Vagina (tissue), 2 donors: Measurements from ENCODE around the gene OTULIN. TPM values are rescaled to one million over a fixed set of nuclear protein-coding genes. Genes with fewer than 3 reads are reported as not detected.

Experiments used
- DNase-seq, 2 donors: peaks; one replicate each; pipeline ENCODE4 v3.0.0-alpha.2; 2017; ENCODE audit errors: extremely low spot score in 2 of 2
- H3K27ac ChIP-seq: fragments of 200-600 bp; sonication (generic); one replicate; pipeline ENCODE4 v1.5.1; 2019
- H3K27me3 ChIP-seq: fragments of 200-600 bp; sonication (generic); one replicate; pipeline ENCODE4 v1.5.1; 2019
- H3K36me3 ChIP-seq, 2 donors: fragments of 200-600 bp; sonication (generic); one replicate each; pipeline ENCODE4 v1.5.1; 2017 to 2019
- H3K4me1 ChIP-seq: fragments of 200-600 bp; sonication (generic); one replicate; pipeline ENCODE4 v1.5.1; 2019
- H3K4me3 ChIP-seq, 2 donors: fragments of 200-600 bp; sonication (generic); 1 replicate in 1 of 2; 2 replicates in 1 of 2; pipeline ENCODE4 v1.5.1; 2016 to 2019
- H3K9me3 ChIP-seq: fragments of 200-600 bp; sonication (generic); one replicate; pipeline ENCODE4 v1.5.1; 2019
- POLR2A ChIP-seq, 2 donors: fragments of 450-650 bp; IDR thresholded peaks; one replicate each; pipeline ENCODE4 v1.6.1; 2017; ENCODE audit warnings: antibody characterized with exemption in 2 of 2, mild to moderate bottlenecking in 2 of 2, moderate library complexity in 2 of 2
- POLR2AphosphoS5 ChIP-seq, 2 donors: sonication (generic); formaldehyde crosslinking; IDR thresholded peaks; one replicate each; pipeline ENCODE4 v1.9.0; 2017; ENCODE audit warnings: antibody characterized with exemption in 2 of 2, mild to moderate bottlenecking in 2 of 2, low read depth in 1 of 2; ENCODE audit not compliant: insufficient read depth in 1 of 2
- intact Hi-C: fragments of 100-400 bp; cut with DNase I; formaldehyde crosslinking; loops from one replicate; pipeline ENCODE4 v1.15.1; 2023
- total RNA-seq: library from RNA; depleted of rRNA; stranded (reverse); fragments of >200 nt; gene quantifications from one replicate; pipeline ENCODE4 v1.2.3, GENCODE V29; 2016
- TF ChIP-seq, protein P1 (sequence below), 3 experiments: fragments of 450-650 bp in 2 of 3; fragments of 200-600 bp in 1 of 3; sonication (generic) in 1 of 3; IDR thresholded peaks; one replicate each; pipeline ENCODE4 v1.5.1; 2017 to 2019; ENCODE audit warnings: antibody characterized with exemption in 3 of 3, mild to moderate bottlenecking in 2 of 3, moderate library complexity in 2 of 3

The OTULIN gene
- total RNA-seq, 1 donor from 2014 or later = 34.1 TPM

DNA sequence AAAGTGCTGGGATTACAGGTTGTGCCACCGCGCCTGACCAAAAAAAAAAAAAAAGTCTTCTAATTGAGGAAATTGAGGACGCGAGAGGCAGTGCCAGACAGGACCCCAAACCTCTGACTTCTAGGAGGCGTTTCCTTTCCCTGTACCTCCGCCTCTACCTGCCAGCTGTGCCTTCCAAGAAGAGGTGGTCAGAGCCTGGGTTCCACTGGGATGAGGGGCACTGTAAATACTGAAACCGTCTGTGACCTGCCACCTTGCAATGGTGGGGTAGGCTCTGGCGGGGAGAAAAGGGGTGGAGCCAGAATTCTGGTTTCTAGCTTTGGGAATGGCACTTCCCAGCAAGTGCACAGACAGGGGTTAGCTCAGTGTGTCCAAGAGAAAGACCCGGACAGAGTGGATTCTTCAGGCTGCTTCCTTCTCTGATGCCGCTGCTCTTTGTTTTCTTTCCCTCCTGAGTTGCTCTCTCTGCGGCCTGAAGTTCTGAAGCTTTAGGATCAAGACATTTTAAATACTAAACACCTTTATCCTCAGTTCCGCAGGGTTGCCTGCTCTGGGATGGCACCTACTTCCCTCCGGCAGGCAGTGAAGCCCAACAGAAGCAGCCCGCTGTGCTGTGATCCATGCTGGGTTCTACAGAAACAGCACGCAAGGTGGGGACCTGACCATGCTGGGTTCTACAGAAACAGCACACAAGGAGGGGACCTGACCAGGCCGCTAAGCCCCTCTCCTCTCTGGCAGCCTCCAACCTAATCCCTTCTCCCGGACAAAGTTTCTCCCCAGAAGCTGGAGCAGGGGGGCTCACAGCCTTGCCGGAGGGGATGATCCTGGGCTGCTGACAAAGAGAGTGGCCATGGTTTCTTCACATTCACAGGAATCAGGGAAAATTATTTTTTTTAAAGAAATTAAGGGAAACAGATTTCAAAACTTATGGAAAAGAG, 65.2 kb downstream of the OTULIN start:
- H3K27ac ChIP-seq = no peak overlapping the region
- no peaks in the 10 kb centered on the region for H3K4me1 ChIP-seq
- H3K27me3 ChIP-seq = no peaks in the 10 kb centered on the region
- TF ChIP-seq, protein P1, sequence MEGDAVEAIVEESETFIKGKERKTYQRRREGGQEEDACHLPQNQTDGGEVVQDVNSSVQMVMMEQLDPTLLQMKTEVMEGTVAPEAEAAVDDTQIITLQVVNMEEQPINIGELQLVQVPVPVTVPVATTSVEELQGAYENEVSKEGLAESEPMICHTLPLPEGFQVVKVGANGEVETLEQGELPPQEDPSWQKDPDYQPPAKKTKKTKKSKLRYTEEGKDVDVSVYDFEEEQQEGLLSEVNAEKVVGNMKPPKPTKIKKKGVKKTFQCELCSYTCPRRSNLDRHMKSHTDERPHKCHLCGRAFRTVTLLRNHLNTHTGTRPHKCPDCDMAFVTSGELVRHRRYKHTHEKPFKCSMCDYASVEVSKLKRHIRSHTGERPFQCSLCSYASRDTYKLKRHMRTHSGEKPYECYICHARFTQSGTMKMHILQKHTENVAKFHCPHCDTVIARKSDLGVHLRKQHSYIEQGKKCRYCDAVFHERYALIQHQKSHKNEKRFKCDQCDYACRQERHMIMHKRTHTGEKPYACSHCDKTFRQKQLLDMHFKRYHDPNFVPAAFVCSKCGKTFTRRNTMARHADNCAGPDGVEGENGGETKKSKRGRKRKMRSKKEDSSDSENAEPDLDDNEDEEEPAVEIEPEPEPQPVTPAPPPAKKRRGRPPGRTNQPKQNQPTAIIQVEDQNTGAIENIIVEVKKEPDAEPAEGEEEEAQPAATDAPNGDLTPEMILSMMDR (IDR thresholded peaks at IDR 0.05) = no peak
- TF ChIP-seq POLR2A (IDR thresholded peaks at IDR 0.05) = no peak
- TF ChIP-seq POLR2AphosphoS5 (IDR thresholded peaks at IDR 0.05; ENCODE audit: insufficient read depth in 1 of 2, low read depth in 1 of 2) = no peak
- H3K4me3 ChIP-seq = no peak overlapping the region
- no peaks in the 10 kb centered on the region for H3K36me3 ChIP-seq
- DNase-seq = no peak
- no peaks in the 10 kb centered on the region for H3K9me3 ChIP-seq
- intact Hi-C loops = loop anchor here (5.0 kb wide), 1 partner anchor 273 kb away; no protein-coding TSS in a partner anchor

DNA sequence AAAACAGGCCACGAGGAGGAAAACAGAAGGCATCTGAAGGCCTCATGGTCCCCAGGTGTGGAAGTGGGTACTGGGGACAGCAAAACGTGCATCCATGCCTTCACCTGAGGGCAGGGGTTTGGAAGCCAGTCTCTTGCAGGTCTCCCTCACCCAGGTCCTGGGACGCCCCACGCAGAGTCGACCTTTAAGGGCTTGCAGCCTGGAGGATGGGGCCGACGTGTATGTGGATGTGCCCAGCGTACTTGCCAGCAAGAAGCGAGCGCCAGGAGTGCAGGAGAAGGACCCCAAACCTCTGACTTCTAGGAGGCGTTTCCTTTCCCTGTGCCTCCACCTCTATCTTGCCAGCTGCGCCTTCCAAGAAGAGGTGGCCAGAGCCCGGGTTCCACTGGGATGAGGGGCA, 65.9 kb downstream of the OTULIN start:
- intact Hi-C loops = no loop called here

DNA sequence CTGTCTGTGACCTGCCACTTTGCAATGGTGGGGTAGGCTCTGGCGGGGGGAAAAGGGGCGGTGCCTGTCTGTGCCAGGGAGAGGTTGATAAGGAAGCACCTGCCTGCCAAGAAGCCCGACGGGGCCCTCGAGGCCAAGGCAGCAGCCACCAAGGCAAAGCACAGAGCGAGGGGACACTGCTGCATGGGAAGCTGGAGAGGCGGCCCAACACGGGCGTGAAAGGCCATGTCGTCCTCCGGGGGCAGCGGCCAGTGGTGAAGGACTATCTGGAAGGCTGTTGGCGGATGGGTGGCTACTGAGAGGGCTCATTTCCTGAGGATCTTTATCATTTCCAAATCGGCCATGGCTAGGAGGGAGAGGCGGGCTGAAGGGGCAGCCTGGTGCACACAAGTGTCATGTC, 66.4 kb downstream of the OTULIN start:
- intact Hi-C loops = no loop called here
- no peaks in the 10 kb centered on the region for H3K9me3 ChIP-seq
- H3K4me1 ChIP-seq = no peaks in the 10 kb centered on the region
- H3K36me3 ChIP-seq = no peaks in the 10 kb centered on the region
- H3K4me3 ChIP-seq = no peak overlapping the region
- no peak for TF ChIP-seq POLR2AphosphoS5 (IDR thresholded peaks at IDR 0.05; ENCODE audit: insufficient read depth in 1 of 2, low read depth in 1 of 2)
- TF ChIP-seq, protein P1 (IDR thresholded peaks at IDR 0.05) = no peak
- TF ChIP-seq POLR2A (IDR thresholded peaks at IDR 0.05) = no peak
- no peak for DNase-seq
- H3K27me3 ChIP-seq = no peaks in the 10 kb centered on the region
- H3K27ac ChIP-seq = no peak overlapping the region

More for the DNA sequence above, 65.9 kb downstream of the OTULIN start:
- H3K4me1 ChIP-seq = no peaks in the 10 kb centered on the region
- TF ChIP-seq POLR2AphosphoS5 (IDR thresholded peaks at IDR 0.05; ENCODE audit: insufficient read depth in 1 of 2, low read depth in 1 of 2) (no peak), POLR2A (IDR thresholded peaks at IDR 0.05) (no peak)
- TF ChIP-seq, protein P1 (IDR thresholded peaks at IDR 0.05) = no peak
- H3K27me3 ChIP-seq = no peaks in the 10 kb centered on the region
- no peak overlapping the region for H3K4me3 ChIP-seq
- H3K27ac ChIP-seq = no peak overlapping the region
- no peaks in the 10 kb centered on the region for H3K9me3 ChIP-seq
- H3K36me3 ChIP-seq = no peaks in the 10 kb centered on the region
- no peak for DNase-seq

DNA sequence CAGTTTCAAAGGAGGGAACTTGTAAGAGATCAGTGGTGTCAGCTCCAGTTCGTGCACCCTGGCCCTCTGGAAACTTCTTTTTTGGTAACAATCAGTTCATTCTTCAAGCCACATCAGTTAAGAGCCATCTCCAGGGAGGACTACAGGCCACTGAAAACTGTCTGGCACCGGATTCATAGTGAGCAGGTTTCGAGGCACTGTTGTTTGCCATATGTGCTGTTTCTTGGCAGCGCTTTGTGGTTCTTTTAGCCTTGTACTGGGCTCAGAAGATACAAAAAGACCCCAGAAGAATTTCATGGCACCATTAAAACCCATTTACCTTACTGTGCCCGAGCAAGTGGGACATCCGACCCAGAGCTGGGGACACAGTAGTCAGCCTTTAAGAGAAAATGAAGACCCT, 68.5 kb downstream of the OTULIN start:
- Histone ChIP-seq H3K27me3 (no peaks in the 10 kb centered on the region), H3K36me3 (peaks cover 0 to 5% of the 10 kb centered on the region in 2 donors), H3K4me1 (no peaks in the 10 kb centered on the region), H3K9me3 (no peaks in the 10 kb centered on the region), H3K27ac (no peak overlapping the region), H3K4me3 (no peak overlapping the region)
- TF ChIP-seq POLR2AphosphoS5 (IDR thresholded peaks at IDR 0.05; ENCODE audit: insufficient read depth in 1 of 2, low read depth in 1 of 2) = no peak
- TF ChIP-seq, protein P1 (IDR thresholded peaks at IDR 0.05) = no peak
- TF ChIP-seq POLR2A (IDR thresholded peaks at IDR 0.05) = no peak
- DNase-seq = no peak
- intact Hi-C loops = no loop called here

DNA sequence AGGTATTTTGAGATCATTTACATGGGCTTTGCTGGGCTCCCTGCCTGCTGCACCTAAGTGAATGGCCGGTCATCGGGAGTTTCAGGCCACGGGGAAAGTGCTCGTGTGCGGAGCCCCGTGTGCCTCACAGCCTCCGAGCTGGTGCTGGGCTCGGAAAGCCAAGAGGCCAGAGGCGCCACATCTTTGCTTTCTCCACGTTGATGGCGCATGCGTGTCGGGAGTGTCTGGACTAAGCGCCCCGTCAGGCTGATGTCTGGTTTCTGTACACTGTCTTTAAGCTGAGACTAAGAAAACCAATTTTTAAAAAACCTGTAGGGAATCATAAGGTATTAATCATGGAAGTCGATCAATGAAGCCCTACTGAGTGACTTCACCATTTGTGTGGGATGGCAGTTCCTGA, 69.1 kb downstream of the OTULIN start:
- Histone ChIP-seq H3K36me3 (peaks cover 0 to 5% of the 10 kb centered on the region in 2 donors), H3K27ac (no peak overlapping the region), H3K9me3 (no peaks in the 10 kb centered on the region), H3K4me1 (no peaks in the 10 kb centered on the region), H3K27me3 (no peaks in the 10 kb centered on the region), H3K4me3 (no peak overlapping the region)
- no peak for DNase-seq
- no peak for TF ChIP-seq POLR2A (IDR thresholded peaks at IDR 0.05)
- TF ChIP-seq, protein P1 (IDR thresholded peaks at IDR 0.05) = no peak
- no peak for TF ChIP-seq POLR2AphosphoS5 (IDR thresholded peaks at IDR 0.05; ENCODE audit: insufficient read depth in 1 of 2, low read depth in 1 of 2)
- intact Hi-C loops = no loop called here
